Cerebellar nuclear complex (tissue), 1 donor: ENCODE data around the gene ADGRG2.

Experiments
- DNase-seq, 2 experiments: peaks; one replicate each; lab custom pipeline; 2025; lab: John Stamatoyannopoulos, UW

ADGRG2 gene

DNA sequence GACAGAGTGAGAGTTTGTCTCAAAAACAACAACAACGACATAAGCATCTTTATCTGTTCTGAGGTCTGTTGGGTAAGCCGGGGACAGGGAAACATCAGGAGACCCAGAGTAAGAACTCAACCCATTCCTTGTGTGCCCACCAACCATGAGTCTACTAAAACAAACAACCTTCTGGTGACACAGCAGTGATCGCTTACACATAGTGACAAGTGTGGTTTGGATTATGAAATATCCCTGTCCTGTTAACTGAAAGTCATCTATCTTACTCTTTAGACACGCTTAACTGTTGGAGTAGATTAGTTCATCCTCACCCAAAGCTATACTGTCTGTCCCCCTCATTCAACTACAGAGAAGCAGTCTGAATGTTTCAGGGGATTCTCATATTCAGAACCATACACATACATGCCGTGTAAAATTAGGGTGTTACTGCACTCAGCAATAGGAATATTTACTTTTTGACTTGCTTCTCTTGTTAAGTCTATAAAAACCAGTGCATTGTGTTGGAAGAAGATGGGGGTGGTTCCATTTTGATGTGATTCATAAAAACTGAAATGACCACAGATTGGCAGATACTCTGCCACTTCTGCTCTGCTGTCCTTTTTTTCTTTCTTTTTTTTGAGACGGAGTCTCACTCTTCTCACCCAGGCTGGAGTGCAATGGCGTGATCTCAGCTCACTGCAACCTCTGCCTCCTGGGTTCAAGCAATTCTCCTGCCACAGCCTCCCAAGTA, 165.8 kb downstream of the ADGRG2 start:
- no peak for DNase-seq

DNA sequence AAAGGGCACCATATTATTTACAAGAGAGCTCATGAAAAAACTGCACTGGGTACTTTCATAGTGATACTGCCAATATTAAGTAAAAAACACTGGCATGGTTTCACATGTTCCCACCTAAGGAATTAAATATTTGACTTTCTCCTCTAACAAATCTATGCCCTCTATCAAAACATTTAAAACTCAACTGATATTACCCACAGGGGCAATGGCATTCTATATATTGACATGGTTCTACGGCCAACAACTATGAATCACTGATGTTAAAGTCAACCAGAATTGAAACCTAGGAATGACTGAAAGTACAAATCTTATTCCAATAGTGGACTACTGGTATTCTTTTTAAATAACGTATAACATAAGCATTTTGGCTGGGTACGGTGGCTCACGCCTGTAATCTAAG, 166.6 kb downstream of the ADGRG2 start:
- DNase-seq, result no peak

DNA sequence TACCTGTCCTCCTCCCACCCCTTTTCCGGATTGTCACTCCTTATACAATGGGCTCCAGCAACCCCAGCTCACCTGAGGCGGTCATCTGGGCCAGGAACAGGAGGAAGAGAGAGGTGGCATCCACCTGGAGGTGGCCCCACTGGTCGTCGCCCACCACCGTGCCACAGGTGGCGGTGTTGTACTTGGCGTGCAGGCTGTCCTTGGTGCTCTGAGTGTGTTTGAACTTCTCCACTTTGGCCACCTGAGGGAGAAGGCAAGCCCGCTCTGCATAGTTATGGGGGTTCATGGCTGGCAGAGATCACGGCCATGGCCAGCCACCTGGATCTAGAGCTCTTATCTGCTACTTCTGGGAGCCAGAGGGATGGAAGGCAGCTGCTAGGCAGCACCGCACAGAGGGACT, 171.2 kb downstream of the ADGRG2 start:
- DNase-seq, result no peak

DNA sequence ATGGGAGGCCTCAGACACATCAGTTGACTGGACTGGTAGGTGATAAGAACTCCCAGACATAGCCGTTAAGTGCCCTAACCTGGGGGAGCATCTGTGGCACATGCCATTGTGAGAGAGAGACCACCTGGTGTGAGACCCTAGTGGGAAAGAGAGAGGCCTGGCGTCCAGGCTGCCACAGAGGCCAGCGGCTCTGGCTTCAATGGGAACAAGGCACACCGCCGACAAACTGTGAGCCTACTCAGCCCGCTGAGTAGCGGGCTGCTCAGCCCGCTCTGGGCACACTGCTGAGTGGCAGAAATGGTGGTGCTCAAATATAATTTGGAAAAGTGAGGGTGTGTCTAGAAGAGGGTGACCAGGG, 172.3 kb downstream of the ADGRG2 start:
- no peak for DNase-seq

DNA sequence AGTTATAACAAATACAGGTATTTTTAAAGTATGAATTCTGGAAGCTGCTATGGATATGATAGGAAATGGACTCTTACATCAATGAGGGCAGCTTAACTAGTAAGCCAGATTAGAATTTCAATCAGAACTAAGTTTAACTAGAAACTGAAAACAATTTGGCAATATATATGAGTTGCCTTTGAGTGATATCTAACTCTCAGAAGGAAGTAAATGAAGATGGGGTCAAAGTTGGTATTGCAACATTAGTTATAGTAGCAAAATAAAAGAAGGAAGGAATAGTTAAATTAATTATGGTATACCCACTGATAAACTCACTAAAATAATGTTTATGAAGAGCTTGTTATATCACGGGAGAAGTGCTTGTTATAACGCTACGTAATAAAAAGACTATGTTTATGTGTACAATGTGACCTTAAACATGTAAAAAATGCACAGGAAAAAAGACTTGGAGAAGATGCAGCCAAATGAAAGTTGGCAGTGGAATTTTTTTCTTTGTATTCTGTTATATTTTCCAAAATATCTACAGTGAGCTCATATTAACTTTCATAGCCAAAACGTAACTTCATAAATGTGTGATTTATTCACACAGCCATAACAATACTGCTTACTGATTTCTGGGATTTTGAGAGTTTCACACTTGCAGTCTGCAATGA, 172.9 kb downstream of the ADGRG2 start:
- no peak for DNase-seq

DNA sequence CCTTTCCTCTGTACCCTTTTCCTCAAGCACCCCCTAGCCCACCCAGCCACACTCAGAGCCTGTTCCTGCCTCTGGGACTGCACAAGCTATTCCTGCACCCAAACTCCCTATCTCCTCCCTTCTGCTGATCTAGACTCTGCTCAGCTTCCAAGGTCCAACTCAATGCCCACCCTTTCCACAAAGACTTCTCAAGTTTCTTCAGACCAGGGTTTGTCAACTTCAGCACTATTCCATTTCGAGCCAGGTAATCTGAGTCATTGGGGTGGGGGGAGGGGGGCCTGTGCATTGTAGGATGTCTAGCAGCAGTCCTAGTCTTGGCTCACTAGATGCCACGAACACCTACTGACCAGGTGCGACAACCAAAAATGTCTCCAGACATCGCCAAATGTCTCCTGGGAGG, 175.7 kb downstream of the ADGRG2 start:
- DNase-seq, result no peak

DNA sequence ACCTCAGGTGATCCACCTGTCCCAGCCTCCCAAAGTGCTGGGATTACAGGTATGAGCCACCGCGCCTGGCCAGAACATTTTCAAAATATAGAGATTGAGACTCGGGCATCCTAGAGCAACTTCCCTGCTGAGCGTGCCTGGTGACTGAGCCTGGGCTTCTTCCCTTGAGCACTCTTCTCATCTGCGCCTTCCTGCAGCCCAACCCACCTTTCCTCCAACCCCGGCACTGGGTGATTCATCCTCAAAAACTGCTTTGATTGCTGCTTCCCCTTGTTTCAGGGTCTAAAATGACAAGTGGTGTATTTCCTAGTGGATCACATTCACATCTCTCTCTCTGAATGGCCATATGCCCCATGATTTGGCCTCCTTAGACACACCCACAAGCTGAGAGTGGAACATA, 176.1 kb downstream of the ADGRG2 start:
- DNase-seq, result no peak

DNA sequence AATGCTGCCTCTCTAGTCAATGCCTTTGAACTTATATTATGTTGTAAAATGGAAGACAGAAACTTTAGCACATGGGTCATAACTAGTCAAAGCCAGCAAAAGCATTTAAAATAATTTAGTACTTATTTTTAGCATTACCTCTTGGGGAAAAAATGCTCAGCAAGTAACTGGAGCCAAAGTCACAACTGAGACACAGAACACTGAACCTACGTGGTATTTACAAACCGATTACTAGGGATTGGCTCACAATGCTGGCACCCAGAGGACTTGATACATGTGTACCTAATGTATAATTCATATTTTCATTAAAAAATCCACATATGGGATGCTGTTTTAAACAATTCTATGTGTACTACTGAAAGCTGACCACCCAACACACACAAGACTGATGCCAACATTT, 176.8 kb downstream of the ADGRG2 start:
- no peak for DNase-seq

DNA sequence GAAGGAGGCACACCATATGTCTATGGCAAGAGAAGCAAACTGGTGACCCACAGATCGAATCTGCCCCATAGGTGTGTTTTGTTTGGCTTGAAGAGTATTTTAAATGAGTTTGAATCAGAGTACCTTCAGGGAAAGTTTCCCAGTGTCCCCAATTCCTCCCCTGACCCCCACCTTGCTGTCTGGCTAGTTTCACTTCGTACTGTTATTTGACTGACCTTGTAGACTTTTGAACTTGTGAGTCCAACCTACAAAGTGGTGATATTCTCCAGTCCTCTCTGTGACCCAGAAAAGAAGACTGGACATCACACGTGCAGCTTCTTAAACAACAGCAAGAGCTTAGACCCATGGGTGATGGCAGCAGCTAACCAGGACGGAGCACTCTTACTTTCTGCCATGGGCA, 177.8 kb downstream of the ADGRG2 start:
- DNase-seq, result no peak

DNA sequence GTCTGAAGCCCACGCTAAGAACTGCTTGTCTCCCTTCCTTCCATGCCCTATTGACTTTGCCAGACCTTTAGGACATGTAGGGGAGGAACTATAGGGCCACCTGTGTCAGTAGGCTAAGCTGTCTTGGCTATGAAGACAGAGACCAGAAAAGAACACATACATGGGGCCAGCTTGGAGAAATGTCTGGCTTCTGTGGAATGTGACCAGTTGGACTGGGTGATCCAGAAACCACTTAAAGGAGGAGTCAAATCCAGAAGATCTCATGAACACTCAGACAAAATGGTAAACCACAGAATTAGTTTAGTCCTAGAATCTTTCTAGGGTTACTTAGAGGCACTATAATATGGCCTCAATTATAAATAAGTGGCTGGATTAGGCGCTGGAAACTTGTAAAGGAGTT, 180.4 kb downstream of the ADGRG2 start:
- DNase-seq, result no peak
